H1 (cell line): Measurements from ENCODE around the gene RHBDL2. TPM values are rescaled to one million over a fixed set of nuclear protein-coding genes. Genes with fewer than 3 reads are reported as not detected.

Experiments
- GTF2F1 ChIP-seq: IDR thresholded peaks from 2 replicates; pipeline ENCODE4 v1.6.1; 2012; ENCODE audit warnings: low read depth, low read length, improper control_type of control experiment, borderline replicate concordance
- JUN ChIP-seq: IDR thresholded peaks from 2 replicates; pipeline ENCODE4 v1.6.1; 2011; ENCODE audit warnings: low read depth, mild to moderate bottlenecking, improper control_type of control experiment, low read length
- POU5F1 ChIP-seq: IDR thresholded peaks from 2 replicates; pipeline ENCODE4 v1.6.1; 2011; ENCODE audit warnings: low read depth, mild to moderate bottlenecking, low read length, moderate library complexity
- SP1 ChIP-seq: IDR thresholded peaks from 2 replicates; pipeline ENCODE4 v1.6.1; 2011; ENCODE audit warnings: low read depth, low read length
- TAF7 ChIP-seq: optimal IDR thresholded peaks from 2 replicates; pipeline ENCODE3; 2011; ENCODE audit warnings: low read depth, mild to moderate bottlenecking, inconsistent platforms, low read length, moderate library complexity, borderline replicate concordance
- polyA plus RNA-seq, 7 experiments: library from polyadenylated mRNA; depleted of rRNA in 3 of 7; stranded (reverse) in 5 of 7; unstranded in 2 of 7; fragments of >200 nt in 5 of 7; fragments of 200-250 nt in 2 of 7; gene quantifications; 1 replicate in 5 of 7; 2 replicates in 1 of 7; 4 replicates in 1 of 7; pipeline versions ENCODE4 v1.2.1 to v1.2.3, GENCODE V29; 2011 to 2013; ENCODE audit warnings: missing spikeins in 2 of 7, mixed read lengths in 2 of 7
- total RNA-seq: library from RNA; stranded (reverse); fragmentation: NEBNext Ultra II Directional; extraction: Animal tissue kit (Norgen Biotek cat#: 25700); gene quantifications from 2 replicates; pipeline ENCODE4 v1.2.1, GENCODE V29; 2021

The RHBDL2 gene
- total and polyA plus RNA-seq, 2 of the 8 experiments (the other 6 are each of a cell fraction or from before 2014, with no cell fraction given) = 0.42 to 0.84 TPM

DNA sequence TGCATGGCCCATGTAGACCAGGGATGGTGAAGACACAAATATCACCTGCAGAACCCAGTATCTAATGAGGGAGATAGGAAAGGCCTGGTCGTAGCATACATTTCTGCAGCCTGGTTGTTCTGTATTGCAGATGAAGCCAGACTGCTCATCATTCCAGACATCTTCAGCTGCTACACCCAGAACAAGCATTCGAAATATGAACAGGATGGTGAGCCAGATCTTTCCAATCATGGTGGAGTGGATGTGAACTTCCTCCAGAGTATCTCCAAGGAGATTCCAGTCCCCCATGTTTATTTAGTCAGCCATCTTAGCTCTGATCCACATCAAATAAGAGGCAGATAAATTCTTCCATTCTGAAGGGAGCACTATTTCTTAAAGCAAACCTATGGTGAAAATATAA lies 65.8 kb downstream of the RHBDL2 start (continued):
- TF ChIP-seq GTF2F1 = no peak
- TF ChIP-seq JUN = no peak
- no peak for TF ChIP-seq TAF7
- no peak for TF ChIP-seq SP1
- no peak for TF ChIP-seq POU5F1
